Panc1 (cell line): ENCODE data around the gene GPHA2.

ENCODE experiments used
- POLR2AphosphoS5 ChIP-seq: IDR thresholded peaks from 2 replicates; pipeline ENCODE4 v1.6.1; 2012; ENCODE audit warnings: mild to moderate bottlenecking, low read depth, low read length, moderate library complexity
- REST ChIP-seq, 2 experiments: IDR thresholded peaks; 2 replicates each; pipeline ENCODE4 v1.6.1; 2011 to 2012; ENCODE audit warnings: low read depth in 2 of 2, control low read depth in 1 of 2, low read length in 1 of 2, mild to moderate bottlenecking in 1 of 2, moderate library complexity in 1 of 2; ENCODE audit not compliant: insufficient read depth in 1 of 2
- SIN3A ChIP-seq: IDR thresholded peaks from 2 replicates; pipeline ENCODE4 v1.6.1; 2012; ENCODE audit warnings: low read depth, mild to moderate bottlenecking, low read length, moderate library complexity, borderline replicate concordance; ENCODE audit not compliant: insufficient read depth
- TCF7L2 ChIP-seq: IDR thresholded peaks from 2 replicates; pipeline ENCODE4 v1.6.1; 2011; ENCODE audit warnings: mild to moderate bottlenecking, low read depth, low read length, inconsistent platforms
- TF ChIP-seq, protein P1 (sequence below): fragments of 450-650 bp; IDR thresholded peaks from 2 replicates; pipeline ENCODE4 v1.5.1; 2017; ENCODE audit warnings: mild to moderate bottlenecking

GRCh38 chr11:64887757-64888405 is 47.8 kb downstream of the GPHA2 start:
- TF ChIP-seq, protein P1, sequence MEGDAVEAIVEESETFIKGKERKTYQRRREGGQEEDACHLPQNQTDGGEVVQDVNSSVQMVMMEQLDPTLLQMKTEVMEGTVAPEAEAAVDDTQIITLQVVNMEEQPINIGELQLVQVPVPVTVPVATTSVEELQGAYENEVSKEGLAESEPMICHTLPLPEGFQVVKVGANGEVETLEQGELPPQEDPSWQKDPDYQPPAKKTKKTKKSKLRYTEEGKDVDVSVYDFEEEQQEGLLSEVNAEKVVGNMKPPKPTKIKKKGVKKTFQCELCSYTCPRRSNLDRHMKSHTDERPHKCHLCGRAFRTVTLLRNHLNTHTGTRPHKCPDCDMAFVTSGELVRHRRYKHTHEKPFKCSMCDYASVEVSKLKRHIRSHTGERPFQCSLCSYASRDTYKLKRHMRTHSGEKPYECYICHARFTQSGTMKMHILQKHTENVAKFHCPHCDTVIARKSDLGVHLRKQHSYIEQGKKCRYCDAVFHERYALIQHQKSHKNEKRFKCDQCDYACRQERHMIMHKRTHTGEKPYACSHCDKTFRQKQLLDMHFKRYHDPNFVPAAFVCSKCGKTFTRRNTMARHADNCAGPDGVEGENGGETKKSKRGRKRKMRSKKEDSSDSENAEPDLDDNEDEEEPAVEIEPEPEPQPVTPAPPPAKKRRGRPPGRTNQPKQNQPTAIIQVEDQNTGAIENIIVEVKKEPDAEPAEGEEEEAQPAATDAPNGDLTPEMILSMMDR, result peak; percentile 100
- TF ChIP-seq POLR2AphosphoS5 (peak; percentile 50), REST (IDR thresholded peaks at IDR 0.05; ENCODE audit: insufficient read depth in 1 of 2, low read depth in 2 of 2, low read length in 1 of 2) (0 out of 4 replicates have a peak, but pooled peaks of 1 of the 2 experiments have one; percentile 48), SIN3A (no peak), TCF7L2 (no peak)
